ENCODE data around the gene LRRC56.

DNA sequence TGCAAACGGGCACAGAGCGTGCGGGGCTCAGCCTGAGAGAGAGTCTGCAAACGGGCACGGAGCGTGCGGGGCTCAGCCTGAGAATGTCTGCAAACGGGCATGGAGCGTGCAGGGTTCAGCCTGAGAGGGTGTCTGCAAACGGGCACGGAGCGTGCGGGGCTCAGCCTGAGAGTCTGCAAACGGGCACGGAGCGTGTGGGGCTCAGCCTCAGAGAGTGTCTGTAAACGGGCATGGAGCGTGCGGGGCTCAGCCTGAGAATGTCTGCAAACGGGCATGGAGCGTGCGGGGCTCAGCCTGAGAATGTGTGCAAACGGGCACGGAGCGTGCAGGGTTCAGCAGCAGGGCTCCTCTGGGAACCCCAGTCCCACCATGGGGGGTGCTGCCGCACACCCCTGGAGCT is 52.5 kb downstream of the LRRC56 start:
- TF ChIP-seq, protein P1, sequence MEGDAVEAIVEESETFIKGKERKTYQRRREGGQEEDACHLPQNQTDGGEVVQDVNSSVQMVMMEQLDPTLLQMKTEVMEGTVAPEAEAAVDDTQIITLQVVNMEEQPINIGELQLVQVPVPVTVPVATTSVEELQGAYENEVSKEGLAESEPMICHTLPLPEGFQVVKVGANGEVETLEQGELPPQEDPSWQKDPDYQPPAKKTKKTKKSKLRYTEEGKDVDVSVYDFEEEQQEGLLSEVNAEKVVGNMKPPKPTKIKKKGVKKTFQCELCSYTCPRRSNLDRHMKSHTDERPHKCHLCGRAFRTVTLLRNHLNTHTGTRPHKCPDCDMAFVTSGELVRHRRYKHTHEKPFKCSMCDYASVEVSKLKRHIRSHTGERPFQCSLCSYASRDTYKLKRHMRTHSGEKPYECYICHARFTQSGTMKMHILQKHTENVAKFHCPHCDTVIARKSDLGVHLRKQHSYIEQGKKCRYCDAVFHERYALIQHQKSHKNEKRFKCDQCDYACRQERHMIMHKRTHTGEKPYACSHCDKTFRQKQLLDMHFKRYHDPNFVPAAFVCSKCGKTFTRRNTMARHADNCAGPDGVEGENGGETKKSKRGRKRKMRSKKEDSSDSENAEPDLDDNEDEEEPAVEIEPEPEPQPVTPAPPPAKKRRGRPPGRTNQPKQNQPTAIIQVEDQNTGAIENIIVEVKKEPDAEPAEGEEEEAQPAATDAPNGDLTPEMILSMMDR (IDR thresholded peaks at IDR 0.05): no peak
- TF ChIP-seq POLR2A (IDR thresholded peaks at IDR 0.05): no peak

All from heart left ventricle (tissue), 13 donors.